ENCODE data around the gene UBE2N. TPM values are rescaled to one million over a fixed set of nuclear protein-coding genes. Genes with fewer than 3 reads are reported as not detected.

UBE2N gene
- total RNA-seq, 1 experiment from 2014 or later: 82.1 TPM

DNA sequence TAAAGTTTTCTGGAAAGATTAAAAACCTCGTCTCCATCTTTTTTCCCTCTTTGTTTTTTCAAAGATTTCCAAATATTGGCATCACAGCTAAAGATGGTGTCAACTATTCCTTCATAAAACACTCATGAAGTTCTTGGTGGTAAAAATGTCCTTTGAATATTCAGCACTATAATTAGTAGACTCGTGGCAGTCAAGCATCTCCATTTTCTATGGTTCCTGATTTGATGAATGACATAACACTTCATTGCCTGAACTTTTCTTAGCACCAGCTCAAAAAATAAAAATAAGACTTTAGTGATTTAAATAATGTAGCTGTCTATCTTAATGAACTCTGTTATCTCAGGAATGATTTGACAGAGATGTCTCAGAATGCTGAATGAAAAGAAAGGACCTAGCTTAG is 19.7 kb downstream of the UBE2N start:
- H3K9me2 ChIP-seq (ENCODE audit: insufficient read depth): no peaks in the 10 kb centered on the region
- H3K36me3 ChIP-seq (ENCODE audit: low read depth): no peaks in the 10 kb centered on the region
- TF ChIP-seq, protein P1, sequence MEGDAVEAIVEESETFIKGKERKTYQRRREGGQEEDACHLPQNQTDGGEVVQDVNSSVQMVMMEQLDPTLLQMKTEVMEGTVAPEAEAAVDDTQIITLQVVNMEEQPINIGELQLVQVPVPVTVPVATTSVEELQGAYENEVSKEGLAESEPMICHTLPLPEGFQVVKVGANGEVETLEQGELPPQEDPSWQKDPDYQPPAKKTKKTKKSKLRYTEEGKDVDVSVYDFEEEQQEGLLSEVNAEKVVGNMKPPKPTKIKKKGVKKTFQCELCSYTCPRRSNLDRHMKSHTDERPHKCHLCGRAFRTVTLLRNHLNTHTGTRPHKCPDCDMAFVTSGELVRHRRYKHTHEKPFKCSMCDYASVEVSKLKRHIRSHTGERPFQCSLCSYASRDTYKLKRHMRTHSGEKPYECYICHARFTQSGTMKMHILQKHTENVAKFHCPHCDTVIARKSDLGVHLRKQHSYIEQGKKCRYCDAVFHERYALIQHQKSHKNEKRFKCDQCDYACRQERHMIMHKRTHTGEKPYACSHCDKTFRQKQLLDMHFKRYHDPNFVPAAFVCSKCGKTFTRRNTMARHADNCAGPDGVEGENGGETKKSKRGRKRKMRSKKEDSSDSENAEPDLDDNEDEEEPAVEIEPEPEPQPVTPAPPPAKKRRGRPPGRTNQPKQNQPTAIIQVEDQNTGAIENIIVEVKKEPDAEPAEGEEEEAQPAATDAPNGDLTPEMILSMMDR (conservative IDR thresholded peaks at IDR 0.05): no peak
- no peak for TF ChIP-seq EZH2 (IDR thresholded peaks at IDR 0.05; ENCODE audit: low read depth)
- no peak overlapping the region for H3K4me2 ChIP-seq
- intact Hi-C loops (cut with micrococcal nuclease; ENCODE audit: unreplicated experiment): no loop called here
- H3K27me3 ChIP-seq (ENCODE audit: insufficient read depth, low read depth): no peaks in the 10 kb centered on the region
- peaks cover 97% of the 10 kb centered on the region for H3K79me2 ChIP-seq (ENCODE audit: low read depth)
- H3K27ac ChIP-seq: no peak overlapping the region
- H4K20me1 ChIP-seq (ENCODE audit: insufficient read depth): peaks cover 84% of the 10 kb centered on the region
- no peaks in the 10 kb centered on the region for H3K4me1 ChIP-seq (replicated peaks; ENCODE audit: insufficient read depth)
- H3K4me3 ChIP-seq: no peak overlapping the region
- peaks cover 22% of the 10 kb centered on the region; the same call in 1 of the 2 replicates for H3F3A ChIP-seq (ENCODE audit: insufficient read depth, low read depth)
- ChIA-PET POLR2A (ENCODE audit: unreplicated experiment) (interaction anchor here (0.6 kb wide), 1 partner anchor 1287 kb away, joined by 10 read pairs; no protein-coding TSS in a partner anchor), CTCF (interaction anchor here (0.6 kb wide), 1 partner anchor 1582 kb away, joined by 3 read pairs; the partner anchor contains the start of gene NDUFA12)
- H3K9me3 ChIP-seq (ENCODE audit: insufficient read depth, low read depth): no peaks in the 10 kb centered on the region
- no TSS peak for BruUV-seq (replicated peaks)
- H2AFZ ChIP-seq: no peak overlapping the region
- no peak for DNase-seq

DNA sequence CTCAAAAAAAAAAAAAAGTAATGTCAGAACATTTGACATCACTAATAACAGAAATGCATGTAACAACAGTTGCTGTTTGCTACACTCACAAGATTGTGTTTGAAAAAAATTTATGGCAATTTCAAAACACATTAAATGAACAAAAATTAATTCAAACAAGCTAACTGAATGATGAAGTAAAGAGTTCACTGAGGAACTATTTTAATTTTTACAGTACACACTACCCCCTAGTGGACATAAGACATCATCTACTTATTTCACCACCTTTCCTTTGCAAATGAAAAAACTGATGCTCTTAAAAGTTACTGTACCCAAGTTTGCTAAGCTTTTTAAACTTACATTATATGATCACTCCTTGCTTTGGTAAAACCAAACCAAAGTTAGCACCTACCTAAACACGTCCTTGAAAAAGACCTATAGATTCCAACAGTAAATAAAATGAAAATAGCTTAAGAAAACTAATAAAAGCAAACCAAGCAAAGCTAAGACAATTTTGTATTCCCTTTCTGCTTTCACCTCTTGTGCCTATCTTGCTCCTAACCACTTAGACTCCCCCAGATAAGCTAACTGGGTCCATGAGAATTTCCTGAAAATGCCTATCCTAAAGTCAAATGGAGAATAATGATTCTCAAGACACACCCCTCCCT is 22.2 kb downstream of the UBE2N start:
- Histone ChIP-seq H3K27me3 (ENCODE audit: insufficient read depth, low read depth) (no peaks in the 10 kb centered on the region), H3K9me3 (ENCODE audit: insufficient read depth, low read depth) (no peaks in the 10 kb centered on the region), H3K4me3 (no peak overlapping the region), H3K27ac (no peak overlapping the region), H4K20me1 (ENCODE audit: insufficient read depth) (peaks cover 80% of the 10 kb centered on the region), H2AFZ (no peak overlapping the region), H3K4me1 (replicated peaks; ENCODE audit: insufficient read depth) (no peaks in the 10 kb centered on the region), H3K36me3 (ENCODE audit: low read depth) (no peaks in the 10 kb centered on the region), H3K79me2 (ENCODE audit: low read depth) (peaks cover 97% of the 10 kb centered on the region), H3F3A (ENCODE audit: insufficient read depth, low read depth) (peaks cover 16% of the 10 kb centered on the region; the same call in 1 of the 2 replicates), H3K9me2 (ENCODE audit: insufficient read depth) (no peaks in the 10 kb centered on the region), H3K4me2 (no peak overlapping the region)
- TF ChIP-seq EZH2 (IDR thresholded peaks at IDR 0.05; ENCODE audit: low read depth): no peak
- TF ChIP-seq, protein P1 (conservative IDR thresholded peaks at IDR 0.05): peak; percentile 79
- BruUV-seq (replicated peaks): no TSS peak
- CTCF ChIA-PET: interaction anchor here (0.6 to 1.3 kb wide), 7 partner anchors 8 to 762 kb away, joined by 3 to 8 read pairs (median 4); no protein-coding TSS in a partner anchor
- POLR2A ChIA-PET (ENCODE audit: unreplicated experiment): no interaction called here
- peak in 1 of 2 experiments; percentile 46 for DNase-seq
- intact Hi-C loops (cut with micrococcal nuclease; ENCODE audit: unreplicated experiment): loop anchor here (1.0 to 5.0 kb wide), 2 partner anchors 432 to 632 kb away; no protein-coding TSS in a partner anchor

DNA sequence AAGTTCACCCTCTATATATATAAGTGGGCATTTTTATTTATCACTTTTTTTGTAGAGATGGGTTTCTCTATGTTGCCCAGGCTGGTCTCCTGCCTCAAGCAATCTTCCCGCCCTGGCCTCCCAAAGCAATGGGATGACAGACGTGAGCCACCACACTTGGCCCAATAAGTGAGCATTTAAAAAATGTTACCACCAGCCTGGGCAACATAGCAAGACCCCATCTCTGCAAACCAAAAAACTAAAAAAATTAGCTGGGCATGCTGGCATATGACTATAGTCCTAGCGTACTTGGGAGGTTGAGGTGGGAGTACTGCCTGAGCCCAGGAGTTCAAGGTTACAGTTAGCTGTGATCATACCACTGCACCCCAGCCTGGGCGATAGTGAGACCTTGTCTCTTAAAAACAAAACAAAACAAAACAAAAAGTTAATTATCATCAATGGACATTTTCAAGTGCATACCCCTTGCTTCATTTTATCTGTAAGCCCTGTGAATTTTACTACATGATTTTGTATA is 23.7 kb downstream of the UBE2N start:
- Histone ChIP-seq H4K20me1 (ENCODE audit: insufficient read depth) (peaks cover 73% of the 10 kb centered on the region), H3K4me3 (no peak overlapping the region), H3K9me2 (ENCODE audit: insufficient read depth) (no peaks in the 10 kb centered on the region), H3K27ac (no peak overlapping the region), H3K4me2 (no peak overlapping the region), H3K79me2 (ENCODE audit: low read depth) (peaks cover 97% of the 10 kb centered on the region), H3K4me1 (replicated peaks; ENCODE audit: insufficient read depth) (no peaks in the 10 kb centered on the region), H3F3A (ENCODE audit: insufficient read depth, low read depth) (peaks cover 13% of the 10 kb centered on the region; the same call in 1 of the 2 replicates), H3K36me3 (ENCODE audit: low read depth) (no peaks in the 10 kb centered on the region), H2AFZ (no peak overlapping the region), H3K9me3 (ENCODE audit: insufficient read depth, low read depth) (no peaks in the 10 kb centered on the region), H3K27me3 (ENCODE audit: insufficient read depth, low read depth) (no peaks in the 10 kb centered on the region)
- ChIA-PET CTCF (no interaction called here), POLR2A (ENCODE audit: unreplicated experiment) (no interaction called here)
- no peak for DNase-seq
- intact Hi-C loops (cut with micrococcal nuclease; ENCODE audit: unreplicated experiment): loop anchor here (5.0 kb wide), 1 partner anchor 631 kb away; no protein-coding TSS in a partner anchor
- TF ChIP-seq EZH2 (IDR thresholded peaks at IDR 0.05; ENCODE audit: low read depth): no peak
- TF ChIP-seq, protein P1 (conservative IDR thresholded peaks at IDR 0.05): no peak
- BruUV-seq (replicated peaks): no TSS peak

Measured in PC-9 (cell line).